PC-3 (cell line): ENCODE results near the gene BCL11B.

Source experiments
- CTCF ChIP-seq: fragments of 300-600 bp; sonication (generic); conservative IDR thresholded peaks from 2 replicates; pipeline ENCODE4 v1.5.1; 2017; ENCODE audit warnings: antibody characterized with exemption, low read depth, mild to moderate bottlenecking, low read length
- EZH2 ChIP-seq: fragments of 300-600 bp; sonication (generic); IDR thresholded peaks from one replicate; pipeline ENCODE4 v1.6.1; 2017; ENCODE audit warnings: antibody characterized with exemption, mild to moderate bottlenecking, low read length; ENCODE audit not compliant: unreplicated experiment
- EZH2phosphoT487 ChIP-seq: fragments of 300-600 bp; sonication (generic); IDR thresholded peaks from 2 replicates; pipeline ENCODE4 v1.6.1; 2018; ENCODE audit warnings: mild to moderate bottlenecking, antibody characterized with exemption, low read length, borderline replicate concordance

- TF ChIP-seq EZH2phosphoT487 (no peak), EZH2 (no peak), CTCF (no peak)
These were observed 45.3 kb downstream of the BCL11B start for GRCh38 chr14:99226687-99227086.
